HUES6 (cell line): ENCODE results near the gene AUH.

ENCODE experiments used
- H3K27ac ChIP-seq: 2 replicates; pipeline ENCODE4 v1.7.0; 2013; ENCODE audit warnings: low read depth, mild to moderate bottlenecking, low read length, inconsistent platforms
- H3K27me3 ChIP-seq: 2 replicates; pipeline ENCODE4 v1.6.1; 2013; ENCODE audit warnings: low read length; ENCODE audit not compliant: control insufficient read depth, insufficient read depth
- H3K36me3 ChIP-seq: 2 replicates; pipeline ENCODE4 v1.6.1; 2013; ENCODE audit warnings: low read length; ENCODE audit not compliant: control insufficient read depth, insufficient read depth
- H3K4me1 ChIP-seq: 2 replicates; pipeline ENCODE4 v1.6.1; 2013; ENCODE audit warnings: low read length; ENCODE audit not compliant: control insufficient read depth, insufficient read depth
- H3K4me3 ChIP-seq: 2 replicates; pipeline ENCODE4 v1.5.1; 2013; ENCODE audit warnings: low read depth, low read length
- H3K9ac ChIP-seq: one replicate; pipeline ENCODE4 v1.6.1; 2013; ENCODE audit warnings: mild to moderate bottlenecking, low read length
- H3K9me3 ChIP-seq: 2 replicates; pipeline ENCODE4 v1.6.1; 2013; ENCODE audit warnings: low read depth, low read length; ENCODE audit not compliant: control insufficient read depth, insufficient read depth

The AUH gene

GRCh38 chr9:91245431-91246313 lies 116.0 kb downstream of the AUH start:
- H3K4me1 ChIP-seq: peaks cover 19% of the 10 kb centered on the region
- no peaks in the 10 kb centered on the region for H3K9me3 ChIP-seq
- no peaks in the 10 kb centered on the region for H3K27me3 ChIP-seq
- no peak overlapping the region for H3K9ac ChIP-seq
- H3K4me3 ChIP-seq: no peak overlapping the region
- no peak overlapping the region for H3K27ac ChIP-seq
- H3K36me3 ChIP-seq: no peaks in the 10 kb centered on the region

- H3K4me3 ChIP-seq: no peak overlapping the region
- no peak overlapping the region for H3K9ac ChIP-seq
- no peaks in the 10 kb centered on the region for H3K27me3 ChIP-seq
- no peaks in the 10 kb centered on the region for H3K9me3 ChIP-seq
- H3K27ac ChIP-seq: no peak overlapping the region
- peaks cover 19% of the 10 kb centered on the region for H3K4me1 ChIP-seq
- no peaks in the 10 kb centered on the region for H3K36me3 ChIP-seq
These were observed 118.7 kb downstream of the AUH start for GRCh38 chr9:91243029-91243428.

- Histone ChIP-seq H3K27ac (no peak overlapping the region), H3K9me3 (no peaks in the 10 kb centered on the region), H3K4me1 (peaks cover 14% of the 10 kb centered on the region), H3K9ac (no peak overlapping the region), H3K27me3 (no peaks in the 10 kb centered on the region), H3K4me3 (no peak overlapping the region), H3K36me3 (no peaks in the 10 kb centered on the region)
These were observed 119.8 kb downstream of the AUH start for GRCh38 chr9:91241909-91242308.

GRCh38 chr9:91240596-91241165 lies 121.0 kb downstream of the AUH start:
- no peak overlapping the region for H3K9ac ChIP-seq
- no peaks in the 10 kb centered on the region for H3K36me3 ChIP-seq
- H3K4me1 ChIP-seq: peaks cover 3% of the 10 kb centered on the region; the same call in 1 of the 2 replicates

GRCh38 chr9:91239367-91240111 lies 122.2 kb downstream of the AUH start:
- H3K27me3 ChIP-seq: no peaks in the 10 kb centered on the region
- no peak overlapping the region for H3K9ac ChIP-seq
- H3K27ac ChIP-seq: no peak overlapping the region
- no peaks in the 10 kb centered on the region for H3K4me1 ChIP-seq
- H3K36me3 ChIP-seq: no peaks in the 10 kb centered on the region
- no peaks in the 10 kb centered on the region for H3K9me3 ChIP-seq
- H3K4me3 ChIP-seq: no peak overlapping the region

More at GRCh38 chr9:91240596-91241165, 121.0 kb downstream of the AUH start:
- H3K4me3 ChIP-seq: no peak overlapping the region
- no peak overlapping the region for H3K27ac ChIP-seq
- H3K9me3 ChIP-seq: no peaks in the 10 kb centered on the region
- no peaks in the 10 kb centered on the region for H3K27me3 ChIP-seq

- Histone ChIP-seq H3K9ac (no peak overlapping the region), H3K27me3 (no peaks in the 10 kb centered on the region), H3K36me3 (no peaks in the 10 kb centered on the region), H3K4me1 (no peaks in the 10 kb centered on the region), H3K27ac (no peak overlapping the region), H3K4me3 (no peak overlapping the region), H3K9me3 (peaks cover 4% of the 10 kb centered on the region; the same call in 1 of the 2 replicates)
These were observed 127.2 kb downstream of the AUH start for GRCh38 chr9:91234523-91234922.

- H3K4me1 ChIP-seq: no peaks in the 10 kb centered on the region
- H3K27ac ChIP-seq: no peak overlapping the region
- H3K4me3 ChIP-seq: no peak overlapping the region
- H3K9me3 ChIP-seq: peaks cover 4% of the 10 kb centered on the region; the same call in 1 of the 2 replicates
- H3K27me3 ChIP-seq: no peaks in the 10 kb centered on the region
- no peaks in the 10 kb centered on the region for H3K36me3 ChIP-seq
- H3K9ac ChIP-seq: no peak overlapping the region
These were observed 130.1 kb downstream of the AUH start for GRCh38 chr9:91231619-91232018.

- H3K9ac ChIP-seq: no peak overlapping the region
- H3K4me3 ChIP-seq: no peak overlapping the region
- no peaks in the 10 kb centered on the region for H3K9me3 ChIP-seq
- no peaks in the 10 kb centered on the region for H3K4me1 ChIP-seq
- no peaks in the 10 kb centered on the region for H3K27me3 ChIP-seq
- H3K36me3 ChIP-seq: peaks cover 17% of the 10 kb centered on the region
- no peak overlapping the region for H3K27ac ChIP-seq
These were observed 138.7 kb downstream of the AUH start for GRCh38 chr9:91223000-91223399.

- no peak overlapping the region for H3K9ac ChIP-seq
- no peaks in the 10 kb centered on the region for H3K9me3 ChIP-seq
- no peak overlapping the region for H3K27ac ChIP-seq
- H3K4me1 ChIP-seq: peaks cover 2% of the 10 kb centered on the region; the same call in 1 of the 2 replicates
- no peak overlapping the region for H3K4me3 ChIP-seq
- H3K27me3 ChIP-seq: no peaks in the 10 kb centered on the region
- peaks cover 20% of the 10 kb centered on the region for H3K36me3 ChIP-seq
These were observed 139.3 kb downstream of the AUH start for GRCh38 chr9:91222457-91222856.

GRCh38 chr9:91221332-91221731 lies 140.4 kb downstream of the AUH start:
- Histone ChIP-seq H3K4me1 (peaks cover 6% of the 10 kb centered on the region; the same call in 1 of the 2 replicates), H3K27me3 (no peaks in the 10 kb centered on the region), H3K9ac (no peak overlapping the region), H3K36me3 (peaks cover 21% of the 10 kb centered on the region), H3K4me3 (no peak overlapping the region), H3K9me3 (no peaks in the 10 kb centered on the region), H3K27ac (no peak overlapping the region)
